A673 (cell line): ENCODE measurements around the gene SNRPA. TPM values are rescaled to one million over a fixed set of nuclear protein-coding genes. Genes with fewer than 3 reads are reported as not detected.
"Not testable (repeated sequence)": the region's sequence is repeated elsewhere in the genome, so short reads cannot be mapped to it uniquely, and the experiment has no call there.

Experiments
- BruUV-seq: library from RNA; stranded (reverse); fragments of 400-500 nt; replicated peaks from 2 replicates; lab custom pipeline; 2021; lab: Mats Ljungman, UMichigan
- CTCF ChIA-PET: fragments of 300-600 bp; sonication (Branson Sonifier 250); formaldehyde crosslinking; loops from one replicate; lab custom pipeline; 2022; ENCODE audit warnings: antibody characterized with exemption; lab: Charles Lee
- POLR2A ChIA-PET: fragments of 300-600 bp; sonication (Branson Sonifier 250); formaldehyde crosslinking; loops from one replicate; lab custom pipeline; 2022; ENCODE audit warnings: antibody characterized with exemption; ENCODE audit not compliant: low non-redundant PET; lab: Charles Lee
- DNase-seq: peaks from one replicate; pipeline ENCODE4 v3.0.0-alpha.2; 2015; ENCODE audit warnings: low spot score
- H3K27ac ChIP-seq: fragments of 200-600 bp; sonication (generic); 2 replicates; pipeline ENCODE4 v1.5.1; 2016; ENCODE audit warnings: mixed run types, low read depth, mild to moderate bottlenecking, mixed read lengths, antibody characterized with exemption, low read length; ENCODE audit not compliant: poor library complexity, severe bottlenecking
- H3K27me3 ChIP-seq: fragments of 200-600 bp; sonication (generic); replicated peaks from 2 replicates; pipeline ENCODE4 v1.6.1; 2017; ENCODE audit warnings: mixed run types, low read depth, mild to moderate bottlenecking, mixed read lengths, antibody characterized with exemption, low read length; ENCODE audit not compliant: insufficient read depth, poor library complexity
- H3K36me3 ChIP-seq: fragments of 200-600 bp; sonication (generic); 2 replicates; pipeline ENCODE4 v1.6.1; 2016; ENCODE audit warnings: mixed run types, mild to moderate bottlenecking, mixed read lengths, antibody characterized with exemption, low read length; ENCODE audit not compliant: insufficient read depth, poor library complexity, severe bottlenecking
- H3K4me1 ChIP-seq: fragments of 200-600 bp; sonication (generic); 2 replicates; pipeline ENCODE4 v1.6.1; 2017; ENCODE audit warnings: mixed run types, mild to moderate bottlenecking, mixed read lengths, antibody characterized with exemption, low read length; ENCODE audit not compliant: insufficient read depth, poor library complexity, severe bottlenecking
- H3K4me3 ChIP-seq: fragments of 200-600 bp; sonication (generic); 2 replicates; pipeline ENCODE4 v1.5.1; 2016; ENCODE audit warnings: low read depth, mixed run types, mild to moderate bottlenecking, mixed read lengths, low read length; ENCODE audit not compliant: poor library complexity, severe bottlenecking
- H3K9me3 ChIP-seq: fragments of 200-600 bp; sonication (generic); 2 replicates; pipeline ENCODE4 v1.6.1; 2016; ENCODE audit warnings: mixed run types, low read depth, mild to moderate bottlenecking, mixed read lengths, antibody characterized with exemption, low read length; ENCODE audit not compliant: poor library complexity, severe bottlenecking
- CTCF ChIP-seq: fragments of 300-800, 200-600 bp; sonication (generic); conservative IDR thresholded peaks from 2 replicates; pipeline ENCODE4 v1.5.1; 2017; ENCODE audit warnings: low read depth, mild to moderate bottlenecking, antibody characterized with exemption, low read length, moderate library complexity, mixed read lengths
- EZH2 ChIP-seq: fragments of 200-600 bp; sonication (generic); IDR thresholded peaks from 2 replicates; pipeline ENCODE4 v1.6.1; 2017; ENCODE audit warnings: borderline replicate concordance, low read depth, mild to moderate bottlenecking, mixed read lengths, antibody characterized with exemption, low read length; ENCODE audit not compliant: poor library complexity, severe bottlenecking
- intact Hi-C: fragments of 100-400 bp; cut with micrococcal nuclease; formaldehyde crosslinking; loops from one replicate; pipeline ENCODE4 v1.10.0; 2022; ENCODE audit not compliant: unreplicated experiment
- total RNA-seq: library from RNA; stranded (reverse); gene quantifications from 2 replicates; pipeline ENCODE4 v1.2.3, GENCODE V29; 2021

SNRPA gene
- total RNA-seq, 1 experiment from 2014 or later, result 167 TPM

- Histone ChIP-seq H3K27ac (no peak overlapping the region), H3K27me3 (no peaks in the 10 kb centered on the region), H3K4me1 (no peaks in the 10 kb centered on the region), H3K4me3 (no peak overlapping the region), H3K9me3 (no peaks in the 10 kb centered on the region), H3K36me3 (peaks cover 23% of the 10 kb centered on the region)
- DNase-seq, result no peak
- intact Hi-C loops, result no loop called here
- BruUV-seq, result no TSS peak
- TF ChIP-seq CTCF (no peak), EZH2 (no peak)
- CTCF ChIA-PET, result no interaction called here
- POLR2A ChIA-PET, result no interaction called here
Measured at GRCh38 chr19:40768869-40769268, 17.9 kb downstream of the SNRPA start.

- DNase-seq, result peak; percentile 36
- CTCF ChIA-PET, H3K27me3 ChIP-seq, BruUV-seq, H3K4me1 ChIP-seq, H3K27ac ChIP-seq, H3K9me3 ChIP-seq, POLR2A ChIA-PET, H3K36me3 ChIP-seq, intact Hi-C loops, H3K4me3 ChIP-seq: not testable (repeated sequence)
Measured at GRCh38 chr19:40771101-40771862, 20.3 kb downstream of the SNRPA start.

GRCh38 chr19:40774916-40775631 is 24.1 kb downstream of the SNRPA start, which contains the start of gene MIA:
TSS of gene MIA (plus strand) at chr19:40775521. CDS start at chr19:40775543, 22 bp downstream.
- H3K27me3 ChIP-seq, result no peaks in the 10 kb centered on the region
- no TSS peak for BruUV-seq
- intact Hi-C loops, result no loop called here
- no peak for DNase-seq
- H3K36me3 ChIP-seq, result no peaks in the 10 kb centered on the region
- no peak within 1 kb of the TSS for H3K27ac ChIP-seq
- peaks cover 12% of the 10 kb centered on the region for H3K4me1 ChIP-seq
- CTCF ChIA-PET, result no interaction called here
- POLR2A ChIA-PET, result interaction anchor here (0.5 kb wide), 1 partner anchor 84 kb away, joined by 4 read pairs; no protein-coding TSS in a partner anchor
- TF ChIP-seq EZH2 (no peak), CTCF (no peak)
- H3K9me3 ChIP-seq, result no peaks in the 10 kb centered on the region
- no peak within 1 kb of the TSS for H3K4me3 ChIP-seq
